KMS-11 (cell line): ENCODE results near the gene UBE2J1.

Experiments used
- H2AFZ ChIP-seq: fragments of 200-600 bp; sonication (generic); 2 replicates; pipeline ENCODE4 v1.6.1; 2016; ENCODE audit warnings: antibody characterized with exemption, mixed run types, low read depth
- H3K27ac ChIP-seq: fragments of 200-600 bp; sonication (generic); 2 replicates; pipeline ENCODE4 v1.6.1; 2016; ENCODE audit warnings: mild to moderate bottlenecking, mixed run types
- H3K27me3 ChIP-seq: fragments of 200-600 bp; sonication (generic); 2 replicates; pipeline ENCODE4 v1.6.1; 2017; ENCODE audit warnings: mild to moderate bottlenecking, low read depth, mixed run types, moderate library complexity; ENCODE audit not compliant: insufficient read depth
- H3K36me3 ChIP-seq: fragments of 200-600 bp; sonication (generic); 2 replicates; pipeline ENCODE4 v1.6.1; 2017; ENCODE audit warnings: mild to moderate bottlenecking, mixed run types; ENCODE audit not compliant: insufficient read depth
- H3K4me1 ChIP-seq: fragments of 200-600 bp; sonication (generic); 2 replicates; pipeline ENCODE4 v1.6.1; 2016; ENCODE audit warnings: mild to moderate bottlenecking, low read depth, mixed run types; ENCODE audit not compliant: poor library complexity, severe bottlenecking
- H3K4me2 ChIP-seq: fragments of 200-600 bp; sonication (generic); 2 replicates; pipeline ENCODE4 v1.7.0; 2016; ENCODE audit warnings: mild to moderate bottlenecking, mixed run types
- H3K4me3 ChIP-seq: fragments of 200-600 bp; sonication (generic); IDR thresholded peaks from 2 replicates; pipeline ENCODE4 v1.6.1; 2017; ENCODE audit warnings: low read depth, low read length, mixed read lengths; ENCODE audit not compliant: insufficient read depth
- H3K79me2 ChIP-seq: fragments of 200-600 bp; sonication (generic); 2 replicates; pipeline ENCODE4 v1.6.1; 2016; ENCODE audit warnings: low read depth, mixed run types; ENCODE audit not compliant: insufficient read depth
- H3K9ac ChIP-seq: fragments of 200-600 bp; sonication (generic); 2 replicates; pipeline ENCODE4 v1.6.1; 2016; ENCODE audit warnings: mild to moderate bottlenecking, mixed run types
- H4K20me1 ChIP-seq: fragments of 200-600 bp; sonication (generic); 2 replicates; pipeline ENCODE4 v1.6.1; 2016; ENCODE audit warnings: mild to moderate bottlenecking, mixed run types; ENCODE audit not compliant: insufficient read depth
- CTCF ChIP-seq: fragments of 200-600 bp; sonication (generic); conservative IDR thresholded peaks from 2 replicates; pipeline ENCODE4 v1.6.1; 2017; ENCODE audit warnings: low read depth, mild to moderate bottlenecking, antibody characterized with exemption, low read length, moderate library complexity, mixed read lengths

The UBE2J1 gene

GRCh38 chr6:89356642-89357170 lies 4.2 kb upstream of the UBE2J1 start:
- H3K4me3 ChIP-seq = no peak overlapping the region
- H3K9ac ChIP-seq = peak overlapping the region; percentile 56
- TF ChIP-seq CTCF = no peak
- H3K4me2 ChIP-seq = peak overlapping the region; percentile 97
- no peaks in the 10 kb centered on the region for H4K20me1 ChIP-seq
- H3K79me2 ChIP-seq = peaks cover 32% of the 10 kb centered on the region
- H3K36me3 ChIP-seq = no peaks in the 10 kb centered on the region
- no peaks in the 10 kb centered on the region for H3K27me3 ChIP-seq
- peak overlapping the region; percentile 87 for H3K27ac ChIP-seq
- H3K4me1 ChIP-seq = peaks cover 82% of the 10 kb centered on the region
- H2AFZ ChIP-seq = no peak overlapping the region

- no peaks in the 10 kb centered on the region for H3K27me3 ChIP-seq
- H2AFZ ChIP-seq = no peak overlapping the region
- peak overlapping the region; percentile 87 for H3K27ac ChIP-seq
- H3K4me1 ChIP-seq = peaks cover 72% of the 10 kb centered on the region
- H3K4me3 ChIP-seq = no peak overlapping the region
- H3K9ac ChIP-seq = peak overlapping the region; percentile 56; the same call in 1 of the 2 replicates
- peak overlapping the region; percentile 97 for H3K4me2 ChIP-seq
- H3K36me3 ChIP-seq = no peaks in the 10 kb centered on the region
- TF ChIP-seq CTCF = no peak
- no peaks in the 10 kb centered on the region for H4K20me1 ChIP-seq
- H3K79me2 ChIP-seq = peaks cover 42% of the 10 kb centered on the region
These were observed 3.1 kb upstream of the UBE2J1 start for GRCh38 chr6:89355511-89356194.

- no peaks in the 10 kb centered on the region for H3K27me3 ChIP-seq
- H3K27ac ChIP-seq = peak overlapping the region; percentile 87
- no peak overlapping the region for H2AFZ ChIP-seq
- peaks cover 70% of the 10 kb centered on the region for H3K4me1 ChIP-seq
- H3K79me2 ChIP-seq = peaks cover 60% of the 10 kb centered on the region
- peak overlapping the region; percentile 97 for H3K9ac ChIP-seq
- no peak for TF ChIP-seq CTCF
- no peaks in the 10 kb centered on the region; the same call in 1 of the 2 replicates for H3K36me3 ChIP-seq
- 0 out of 2 replicates have a peak, but pooled peaks cover under 1% of the 10 kb centered on the region for H4K20me1 ChIP-seq
- H3K4me3 ChIP-seq = no peak overlapping the region
- peak overlapping the region; percentile 97 for H3K4me2 ChIP-seq
These were observed 1.3 kb upstream of the UBE2J1 start for GRCh38 chr6:89353702-89354392.

GRCh38 chr6:89353118-89353556 lies 615 bp upstream of the UBE2J1 start:
- H3K79me2 ChIP-seq = peaks cover 67% of the 10 kb centered on the region
- peak overlapping the region; percentile 87 for H3K27ac ChIP-seq
- peaks cover 70% of the 10 kb centered on the region for H3K4me1 ChIP-seq
- peaks cover 6% of the 10 kb centered on the region; the same call in 1 of the 2 replicates for H4K20me1 ChIP-seq
- peak overlapping the region; percentile 90 for H3K4me2 ChIP-seq
- H3K9ac ChIP-seq = peak overlapping the region; percentile 97
- no peaks in the 10 kb centered on the region for H3K27me3 ChIP-seq
- no peaks in the 10 kb centered on the region; the same call in 1 of the 2 replicates for H3K36me3 ChIP-seq
- TF ChIP-seq CTCF = no peak
- H3K4me3 ChIP-seq = no peak overlapping the region
- peak overlapping the region; percentile 20; the same call in 1 of the 2 replicates for H2AFZ ChIP-seq
